ENCODE data around the gene SLIT3.

SLIT3 gene

GRCh38 chr5:168705321-168705720, 595.6 kb downstream of the SLIT3 start:
- no peak for DNase-seq (ENCODE audit: insufficient read length, low spot score)
- TF ChIP-seq POLR2A (IDR thresholded peaks at IDR 0.05; ENCODE audit: low read depth, low read length): no peak
- TF ChIP-seq SPI1 (IDR thresholded peaks at IDR 0.05; ENCODE audit: low read depth, low read length): no peak
- no peak for TF ChIP-seq POLR2AphosphoS5 (IDR thresholded peaks at IDR 0.05; ENCODE audit: low read depth, low read length)
- no peak for TF ChIP-seq TAF1 (IDR thresholded peaks at IDR 0.05; ENCODE audit: low read depth, low read length)
- TF ChIP-seq POU2F2 (IDR thresholded peaks at IDR 0.05; ENCODE audit: low read depth, low read length): no peak
- TF ChIP-seq PAX5 (IDR thresholded peaks at IDR 0.05; ENCODE audit: insufficient read depth, low read length, severe bottlenecking): no peak
- FAIRE-seq: peak; percentile 26

GRCh38 chr5:168702511-168702910, 598.4 kb downstream of the SLIT3 start:
- TF ChIP-seq POLR2AphosphoS5 (IDR thresholded peaks at IDR 0.05; ENCODE audit: low read depth, low read length): no peak
- no peak for TF ChIP-seq TAF1 (IDR thresholded peaks at IDR 0.05; ENCODE audit: low read depth, low read length)
- TF ChIP-seq PAX5 (IDR thresholded peaks at IDR 0.05; ENCODE audit: insufficient read depth, low read length, severe bottlenecking): no peak
- TF ChIP-seq POLR2A (IDR thresholded peaks at IDR 0.05; ENCODE audit: low read depth, low read length): no peak
- TF ChIP-seq POU2F2 (IDR thresholded peaks at IDR 0.05; ENCODE audit: low read depth, low read length): no peak
- no peak for TF ChIP-seq SPI1 (IDR thresholded peaks at IDR 0.05; ENCODE audit: low read depth, low read length)
- no peak for FAIRE-seq
- no peak for DNase-seq (ENCODE audit: insufficient read length, low spot score)

GRCh38 chr5:168701641-168702040, 599.3 kb downstream of the SLIT3 start:
- FAIRE-seq (no peak), DNase-seq (ENCODE audit: insufficient read length, low spot score) (no peak)
- TF ChIP-seq SPI1 (IDR thresholded peaks at IDR 0.05; ENCODE audit: low read depth, low read length) (no peak), TAF1 (IDR thresholded peaks at IDR 0.05; ENCODE audit: low read depth, low read length) (no peak), POU2F2 (IDR thresholded peaks at IDR 0.05; ENCODE audit: low read depth, low read length) (no peak), PAX5 (IDR thresholded peaks at IDR 0.05; ENCODE audit: insufficient read depth, low read length, severe bottlenecking) (no peak), POLR2A (IDR thresholded peaks at IDR 0.05; ENCODE audit: low read depth, low read length) (no peak), POLR2AphosphoS5 (IDR thresholded peaks at IDR 0.05; ENCODE audit: low read depth, low read length) (no peak)

- TF ChIP-seq PAX5 (IDR thresholded peaks at IDR 0.05; ENCODE audit: insufficient read depth, low read length, severe bottlenecking): no peak
- no peak for TF ChIP-seq POLR2A (IDR thresholded peaks at IDR 0.05; ENCODE audit: low read depth, low read length)
- no peak for TF ChIP-seq POU2F2 (IDR thresholded peaks at IDR 0.05; ENCODE audit: low read depth, low read length)
- TF ChIP-seq POLR2AphosphoS5 (IDR thresholded peaks at IDR 0.05; ENCODE audit: low read depth, low read length): no peak
- TF ChIP-seq TAF1 (IDR thresholded peaks at IDR 0.05; ENCODE audit: low read depth, low read length): no peak
- no peak for TF ChIP-seq SPI1 (IDR thresholded peaks at IDR 0.05; ENCODE audit: low read depth, low read length)
- no peak for FAIRE-seq
- no peak for DNase-seq (ENCODE audit: insufficient read length, low spot score)
These were observed 601.9 kb downstream of the SLIT3 start for GRCh38 chr5:168699002-168699401.

- DNase-seq (ENCODE audit: insufficient read length, low spot score) (no peak), FAIRE-seq (no peak)
- TF ChIP-seq SPI1 (IDR thresholded peaks at IDR 0.05; ENCODE audit: low read depth, low read length) (no peak), POLR2AphosphoS5 (IDR thresholded peaks at IDR 0.05; ENCODE audit: low read depth, low read length) (no peak), PAX5 (IDR thresholded peaks at IDR 0.05; ENCODE audit: insufficient read depth, low read length, severe bottlenecking) (no peak), POU2F2 (IDR thresholded peaks at IDR 0.05; ENCODE audit: low read depth, low read length) (no peak), TAF1 (IDR thresholded peaks at IDR 0.05; ENCODE audit: low read depth, low read length) (no peak), POLR2A (IDR thresholded peaks at IDR 0.05; ENCODE audit: low read depth, low read length) (no peak)
These were observed 603.8 kb downstream of the SLIT3 start for GRCh38 chr5:168697034-168697720.

GRCh38 chr5:168696611-168697010, 604.3 kb downstream of the SLIT3 start:
- no peak for FAIRE-seq
- TF ChIP-seq SPI1 (IDR thresholded peaks at IDR 0.05; ENCODE audit: low read depth, low read length) (no peak), POLR2AphosphoS5 (IDR thresholded peaks at IDR 0.05; ENCODE audit: low read depth, low read length) (no peak), POU2F2 (IDR thresholded peaks at IDR 0.05; ENCODE audit: low read depth, low read length) (no peak), PAX5 (IDR thresholded peaks at IDR 0.05; ENCODE audit: insufficient read depth, low read length, severe bottlenecking) (no peak), TAF1 (IDR thresholded peaks at IDR 0.05; ENCODE audit: low read depth, low read length) (no peak), POLR2A (IDR thresholded peaks at IDR 0.05; ENCODE audit: low read depth, low read length) (no peak)

GRCh38 chr5:168695301-168695835, 605.6 kb downstream of the SLIT3 start:
- FAIRE-seq: no peak
- TF ChIP-seq POLR2A (IDR thresholded peaks at IDR 0.05; ENCODE audit: low read depth, low read length) (no peak), POLR2AphosphoS5 (IDR thresholded peaks at IDR 0.05; ENCODE audit: low read depth, low read length) (no peak), TAF1 (IDR thresholded peaks at IDR 0.05; ENCODE audit: low read depth, low read length) (no peak), PAX5 (IDR thresholded peaks at IDR 0.05; ENCODE audit: insufficient read depth, low read length, severe bottlenecking) (no peak), SPI1 (IDR thresholded peaks at IDR 0.05; ENCODE audit: low read depth, low read length) (no peak), POU2F2 (IDR thresholded peaks at IDR 0.05; ENCODE audit: low read depth, low read length) (no peak)
- no peak for DNase-seq (ENCODE audit: insufficient read length, low spot score)

More at GRCh38 chr5:168696611-168697010, 604.3 kb downstream of the SLIT3 start:
- no peak for DNase-seq (ENCODE audit: insufficient read length, low spot score)

GRCh38 chr5:168694289-168694688, 606.6 kb downstream of the SLIT3 start:
- TF ChIP-seq TAF1 (IDR thresholded peaks at IDR 0.05; ENCODE audit: low read depth, low read length): no peak
- no peak for TF ChIP-seq PAX5 (IDR thresholded peaks at IDR 0.05; ENCODE audit: insufficient read depth, low read length, severe bottlenecking)
- TF ChIP-seq POLR2AphosphoS5 (IDR thresholded peaks at IDR 0.05; ENCODE audit: low read depth, low read length): no peak
- TF ChIP-seq POU2F2 (IDR thresholded peaks at IDR 0.05; ENCODE audit: low read depth, low read length): no peak
- no peak for TF ChIP-seq SPI1 (IDR thresholded peaks at IDR 0.05; ENCODE audit: low read depth, low read length)
- TF ChIP-seq POLR2A (IDR thresholded peaks at IDR 0.05; ENCODE audit: low read depth, low read length): no peak
- FAIRE-seq: no peak
- no peak for DNase-seq (ENCODE audit: insufficient read length, low spot score)

GRCh38 chr5:168693883-168694282, 607.1 kb downstream of the SLIT3 start:
- no peak for TF ChIP-seq TAF1 (IDR thresholded peaks at IDR 0.05; ENCODE audit: low read depth, low read length)
- no peak for TF ChIP-seq POU2F2 (IDR thresholded peaks at IDR 0.05; ENCODE audit: low read depth, low read length)
- no peak for TF ChIP-seq POLR2AphosphoS5 (IDR thresholded peaks at IDR 0.05; ENCODE audit: low read depth, low read length)
- TF ChIP-seq PAX5 (IDR thresholded peaks at IDR 0.05; ENCODE audit: insufficient read depth, low read length, severe bottlenecking): no peak
- no peak for TF ChIP-seq POLR2A (IDR thresholded peaks at IDR 0.05; ENCODE audit: low read depth, low read length)
- no peak for TF ChIP-seq SPI1 (IDR thresholded peaks at IDR 0.05; ENCODE audit: low read depth, low read length)
- no peak for FAIRE-seq
- DNase-seq (ENCODE audit: insufficient read length, low spot score): no peak

All from GM12891 (cell line).